HG03457 (cell line): ENCODE data around the gene CD74.
"Not testable (repeated sequence)": the region's sequence is repeated elsewhere in the genome, so short reads cannot be mapped to it uniquely, and the experiment has no call there.

Source experiments
- ATAC-seq: cut with Tn5 transposase; IDR thresholded peaks from one replicate; pipeline ENCODE4 v1.9.1; 2021; ENCODE audit warnings: moderate number of reproducible peaks; ENCODE audit not compliant: unreplicated experiment

Gene CD74

GRCh38 chr5:150412319-150413175, at the start of gene CD74:
Gene CD74 (minus strand): TSS chr5:150412910. CDS start chr5:150412749, 161 bp downstream.
- ATAC-seq: peak; percentile 53

GRCh38 chr5:150461231-150461630, 48.5 kb upstream of the CD74 start:
- peak; percentile 61 for ATAC-seq

DNA sequence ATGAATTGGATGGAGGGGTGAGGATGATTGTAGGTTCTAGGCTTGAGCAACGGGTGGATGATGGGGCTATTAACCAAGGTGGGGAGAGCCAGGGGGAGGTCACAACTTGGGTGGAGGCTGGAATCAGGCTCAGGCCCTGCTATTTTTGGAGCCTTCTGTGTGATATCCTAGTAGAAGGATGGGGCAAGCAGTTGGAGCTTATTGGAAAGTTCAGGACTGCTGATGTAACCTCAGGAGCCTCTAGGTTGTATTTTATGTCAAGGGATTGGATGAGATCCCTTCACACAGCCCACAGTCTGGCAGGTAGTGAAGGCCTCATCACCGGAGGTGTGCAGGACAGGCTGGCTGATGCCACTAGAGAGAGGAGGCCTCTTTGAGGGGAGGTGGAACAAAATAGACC, 48.1 kb upstream of the CD74 start:
- no peak for ATAC-seq

GRCh38 chr5:150458802-150459557, 46.3 kb upstream of the CD74 start:
- peak; percentile 65 for ATAC-seq

DNA sequence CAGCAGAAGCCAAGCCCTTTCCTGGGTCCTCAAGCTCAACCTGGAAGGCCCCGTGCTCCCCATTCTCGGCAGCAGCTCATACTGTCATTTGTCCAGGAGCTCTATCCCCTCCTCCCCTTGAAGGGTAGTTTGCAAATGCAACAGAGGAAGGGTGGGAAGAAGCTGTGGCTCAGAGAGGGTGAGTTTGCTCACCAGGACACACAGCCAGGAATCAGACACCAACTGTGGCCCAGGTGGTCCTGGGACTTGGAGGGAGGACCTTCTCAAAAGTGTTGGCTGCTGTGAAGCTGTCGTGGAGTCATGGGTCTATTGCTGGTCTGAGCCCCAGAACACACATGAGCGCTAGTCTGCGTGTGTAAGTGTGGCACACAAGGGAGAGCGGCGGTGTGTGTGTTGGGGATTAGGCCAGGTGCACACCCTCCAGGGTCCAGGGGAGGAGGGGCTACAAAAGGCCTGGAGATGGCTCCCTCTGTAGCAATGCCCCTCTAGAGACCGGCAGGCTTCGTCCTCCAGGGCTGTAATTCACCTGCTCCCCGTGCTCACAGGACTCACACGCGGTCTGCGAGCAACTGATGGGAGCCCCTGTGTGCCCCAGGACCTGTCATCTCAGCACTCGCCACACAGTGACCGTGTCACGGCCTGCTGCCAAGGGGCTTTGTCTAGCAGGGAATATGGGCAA, 45.0 kb upstream of the CD74 start:
- ATAC-seq: no peak

- no peak for ATAC-seq
Observed at GRCh38 chr5:150457121-150457520, 44.4 kb upstream of the CD74 start.

- no peak for ATAC-seq
Observed at GRCh38 chr5:150454492-150455229, 42.0 kb upstream of the CD74 start.

GRCh38 chr5:150454027-150454426, 41.3 kb upstream of the CD74 start:
- ATAC-seq: not testable (repeated sequence)

DNA sequence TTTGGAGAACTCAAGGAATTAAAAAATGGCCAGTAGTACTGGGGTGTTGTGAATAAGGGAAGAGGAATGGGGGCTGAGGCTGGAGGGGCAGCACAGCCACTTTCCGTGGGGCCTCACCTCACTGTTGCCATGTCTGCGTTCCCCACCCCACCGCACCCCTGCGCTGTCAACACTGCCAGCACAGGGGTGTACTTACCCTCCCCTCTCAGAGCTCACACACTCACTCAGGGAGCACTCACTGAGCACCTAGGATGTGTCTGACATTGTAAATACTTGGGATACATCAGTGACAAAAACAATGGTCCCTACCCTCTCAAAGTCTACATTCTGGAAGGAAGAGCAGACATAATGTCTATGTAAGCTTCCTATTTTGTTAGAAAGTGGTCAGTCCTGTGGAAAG, 40.2 kb upstream of the CD74 start:
- ATAC-seq: no peak

DNA sequence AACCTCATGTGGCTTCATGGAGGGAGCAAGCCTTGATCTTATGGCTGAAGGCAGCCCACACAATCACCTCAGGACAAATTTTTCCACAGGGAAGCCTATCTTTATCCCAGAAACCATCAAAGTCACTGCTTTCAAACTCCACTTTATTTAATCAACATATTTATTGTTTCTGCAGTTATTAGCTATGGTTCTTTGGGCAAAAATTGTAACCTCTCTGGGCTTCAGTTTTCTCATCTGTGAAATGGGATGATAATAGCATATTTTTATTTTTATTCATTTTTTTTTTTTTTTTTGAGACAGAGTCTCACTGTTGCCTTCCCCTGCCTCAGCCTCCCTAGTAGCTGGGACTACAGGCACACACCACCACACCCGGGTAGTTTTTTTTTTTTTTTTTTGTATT, 38.9 kb upstream of the CD74 start:
- ATAC-seq: no peak

- ATAC-seq: peak; percentile 76
Observed at GRCh38 chr5:150449517-150450339, 37.0 kb upstream of the CD74 start, which contains the start of gene RPS14. Gene RPS14 (minus strand): TSS chr5:150449739. CDS start chr5:150447733, 2,006 bp downstream.

DNA sequence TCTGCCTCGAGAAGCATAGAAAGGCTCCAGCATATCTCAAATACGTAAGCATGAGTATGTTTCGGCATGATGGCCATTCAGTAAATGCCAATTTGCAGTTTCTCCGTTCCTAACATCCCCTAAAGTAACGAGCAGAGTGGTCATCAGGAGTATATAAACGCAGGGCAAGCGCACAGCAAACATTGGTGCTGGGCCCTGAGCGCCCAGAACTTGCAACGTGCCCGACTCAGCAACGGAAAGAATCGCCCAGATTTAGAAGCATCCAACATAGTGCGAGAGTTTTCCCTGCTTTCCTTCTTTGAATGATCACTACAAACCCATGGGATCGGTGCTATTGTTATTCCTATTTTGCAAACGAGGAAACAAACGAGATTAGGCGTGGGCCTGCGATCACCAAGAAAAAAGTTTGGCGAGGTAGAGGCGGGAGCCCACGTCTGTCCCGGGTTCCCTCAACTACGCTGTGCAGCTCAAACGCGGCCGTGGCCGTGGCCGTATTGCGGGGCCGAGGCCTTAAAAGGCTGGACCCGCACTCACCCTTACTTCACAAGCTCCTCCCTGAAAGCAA, 36.3 kb upstream of the CD74 start:
- peak; percentile 23 for ATAC-seq

DNA sequence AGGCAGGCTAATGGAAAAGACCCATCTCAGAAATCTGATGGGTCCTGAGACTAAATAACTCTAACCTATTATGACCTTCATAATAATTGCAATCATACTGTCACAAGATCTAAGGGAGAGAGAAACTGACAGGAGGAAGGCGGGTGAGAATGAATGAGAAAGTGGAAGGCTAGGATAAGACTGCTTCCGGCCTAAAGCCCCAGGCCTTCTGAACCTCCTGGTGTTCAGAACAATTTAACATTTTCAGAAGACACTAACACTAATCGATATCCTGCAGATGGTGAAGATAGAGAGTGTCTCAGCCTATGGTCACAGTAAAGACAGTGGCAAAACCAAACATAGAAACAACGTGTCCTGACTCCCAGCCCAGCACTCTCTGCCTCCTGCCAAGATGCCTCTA, 35.6 kb upstream of the CD74 start:
- ATAC-seq: no peak

DNA sequence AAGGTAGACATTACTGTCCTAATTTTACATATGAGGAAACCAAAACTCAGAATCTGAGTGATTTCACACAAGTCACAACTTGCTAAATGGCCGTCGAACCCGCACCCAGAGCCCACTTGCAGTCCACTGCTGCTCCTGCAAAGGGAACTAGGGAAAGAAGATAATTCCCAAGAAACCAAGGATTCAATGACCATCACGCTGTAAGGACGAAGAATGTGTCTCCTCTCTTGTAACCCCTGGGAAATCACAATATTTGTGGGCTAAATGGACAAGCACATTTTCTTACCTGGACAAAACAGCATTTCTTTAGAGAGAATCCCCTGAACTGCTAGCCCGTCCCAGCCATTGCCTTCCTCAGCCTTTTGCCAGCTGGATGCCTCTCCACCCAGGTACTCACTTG, 34.5 kb upstream of the CD74 start:
- ATAC-seq: no peak

- no peak for ATAC-seq
Observed at GRCh38 chr5:150446583-150446982, 33.9 kb upstream of the CD74 start.

- no peak for ATAC-seq
Observed at GRCh38 chr5:150446088-150446487, 33.4 kb upstream of the CD74 start.

DNA sequence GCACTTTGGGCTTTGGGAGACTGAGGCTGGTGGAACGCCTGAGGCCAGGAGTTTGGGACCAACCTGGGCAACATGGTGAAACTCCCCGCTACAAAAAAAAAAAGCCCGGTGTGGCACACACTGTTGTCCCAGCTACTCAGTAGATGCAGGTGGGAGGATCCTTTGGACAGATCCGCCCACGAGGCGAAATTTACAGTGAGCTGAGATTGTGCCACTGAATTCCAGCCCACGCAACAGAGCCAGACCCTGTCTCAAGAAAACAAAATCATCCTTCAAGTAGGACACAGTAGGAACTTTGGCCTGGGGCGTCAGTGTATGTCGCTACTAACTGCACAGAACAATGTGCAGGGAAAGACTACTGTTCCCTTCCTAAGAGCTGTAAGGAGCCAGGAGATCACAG, 32.1 kb upstream of the CD74 start:
- ATAC-seq: no peak

- no peak for ATAC-seq
Observed at GRCh38 chr5:150443242-150444075, 30.7 kb upstream of the CD74 start.

GRCh38 chr5:150442699-150443080, 30.0 kb upstream of the CD74 start:
- no peak for ATAC-seq
